ENCODE results near the gene ALDH3B1. TPM values are rescaled to one million over a fixed set of nuclear protein-coding genes. Genes with fewer than 3 reads are reported as not detected.
A peak's percentile ranks its signal among the peaks of the same experiment; 100 is the strongest.

Gene ALDH3B1
- total RNA-seq, 1 experiment from 2014 or later, result 104 TPM

- no TSS peak for BruUV-seq (replicated peaks)
- H3K27ac ChIP-seq, result no peak overlapping the region
- H3K79me2 ChIP-seq (ENCODE audit: low read depth), result 0 out of 2 replicates have a peak, but pooled peaks cover 7% of the 10 kb centered on the region
- CTCF ChIA-PET, result no interaction called here
- H3K4me1 ChIP-seq (replicated peaks; ENCODE audit: insufficient read depth), result peaks cover 68% of the 10 kb centered on the region
- H3K4me3 ChIP-seq, result no peak overlapping the region
- intact Hi-C loops (cut with micrococcal nuclease; ENCODE audit: unreplicated experiment), result loop anchor here (10.0 kb wide), 1 partner anchor 173 kb away; no protein-coding TSS in a partner anchor
- POLR2A ChIA-PET (ENCODE audit: unreplicated experiment), result interaction anchor here (0.6 kb wide), 1 partner anchor 8 kb away, joined by 3 read pairs; the partner anchor contains the start of gene ALDH3B1
- no peak for TF ChIP-seq EZH2 (IDR thresholded peaks at IDR 0.05; ENCODE audit: low read depth)
- no peak for TF ChIP-seq CTCF (conservative IDR thresholded peaks at IDR 0.05)
- no peaks in the 10 kb centered on the region for H3K9me2 ChIP-seq (ENCODE audit: insufficient read depth)
- H3K4me2 ChIP-seq, result 0 out of 2 replicates have a peak overlapping the region, but pooled peaks have one; percentile 37
- H3K27me3 ChIP-seq (ENCODE audit: insufficient read depth, low read depth), result no peaks in the 10 kb centered on the region
- no peaks in the 10 kb centered on the region for H4K20me1 ChIP-seq (ENCODE audit: insufficient read depth)
- no peak overlapping the region for H2AFZ ChIP-seq
- H3K36me3 ChIP-seq (ENCODE audit: low read depth), result no peaks in the 10 kb centered on the region
- no peaks in the 10 kb centered on the region for H3K9me3 ChIP-seq (ENCODE audit: insufficient read depth, low read depth)
- no peak for DNase-seq
- peaks cover 38% of the 10 kb centered on the region for H3F3A ChIP-seq (ENCODE audit: insufficient read depth, low read depth)
These were observed 8.0 kb downstream of the ALDH3B1 start for GRCh38 chr11:68017980-68018729.

- BruUV-seq (replicated peaks), result no TSS peak
- no peak for DNase-seq
- intact Hi-C loops (cut with micrococcal nuclease; ENCODE audit: unreplicated experiment), result loop anchor here (10.0 kb wide), 1 partner anchor 174 kb away; no protein-coding TSS in a partner anchor
- Histone ChIP-seq H3K9me2 (ENCODE audit: insufficient read depth) (no peaks in the 10 kb centered on the region), H3K79me2 (ENCODE audit: low read depth) (0 out of 2 replicates have a peak, but pooled peaks cover 7% of the 10 kb centered on the region), H3K27ac (no peak overlapping the region), H3F3A (ENCODE audit: insufficient read depth, low read depth) (peaks cover 32% of the 10 kb centered on the region), H2AFZ (no peak overlapping the region), H3K4me3 (no peak overlapping the region), H3K27me3 (ENCODE audit: insufficient read depth, low read depth) (no peaks in the 10 kb centered on the region), H3K36me3 (ENCODE audit: low read depth) (no peaks in the 10 kb centered on the region), H3K4me1 (replicated peaks; ENCODE audit: insufficient read depth) (peaks cover 62% of the 10 kb centered on the region), H3K4me2 (no peak overlapping the region), H3K9me3 (ENCODE audit: insufficient read depth, low read depth) (no peaks in the 10 kb centered on the region), H4K20me1 (ENCODE audit: insufficient read depth) (no peaks in the 10 kb centered on the region)
- ChIA-PET POLR2A (ENCODE audit: unreplicated experiment) (interaction anchor here (0.6 kb wide), 1 partner anchor 9 kb away, joined by 3 read pairs; the partner anchor contains the start of gene ALDH3B1), CTCF (no interaction called here)
- TF ChIP-seq CTCF (conservative IDR thresholded peaks at IDR 0.05) (no peak), EZH2 (IDR thresholded peaks at IDR 0.05; ENCODE audit: low read depth) (no peak)
These were observed 8.6 kb downstream of the ALDH3B1 start for GRCh38 chr11:68018730-68019190.

GRCh38 chr11:68019486-68019885 is 9.4 kb downstream of the ALDH3B1 start:
- no peaks in the 10 kb centered on the region for H3K27me3 ChIP-seq (ENCODE audit: insufficient read depth, low read depth)
- no peak for TF ChIP-seq EZH2 (IDR thresholded peaks at IDR 0.05; ENCODE audit: low read depth)
- TF ChIP-seq CTCF (conservative IDR thresholded peaks at IDR 0.05), result no peak
- DNase-seq, result no peak
- peaks cover 54% of the 10 kb centered on the region for H3K4me1 ChIP-seq (replicated peaks; ENCODE audit: insufficient read depth)
- intact Hi-C loops (cut with micrococcal nuclease; ENCODE audit: unreplicated experiment), result loop anchor here (10.0 kb wide), 1 partner anchor 175 kb away; no protein-coding TSS in a partner anchor
- H4K20me1 ChIP-seq (ENCODE audit: insufficient read depth), result no peaks in the 10 kb centered on the region
- 0 out of 2 replicates have a peak, but pooled peaks cover 7% of the 10 kb centered on the region for H3K79me2 ChIP-seq (ENCODE audit: low read depth)
- BruUV-seq (replicated peaks), result no TSS peak
- peaks cover 35% of the 10 kb centered on the region; the same call in 1 of the 2 replicates for H3F3A ChIP-seq (ENCODE audit: insufficient read depth, low read depth)
- no peaks in the 10 kb centered on the region for H3K36me3 ChIP-seq (ENCODE audit: low read depth)
- no peak overlapping the region for H2AFZ ChIP-seq
- POLR2A ChIA-PET (ENCODE audit: unreplicated experiment), result interaction anchor here (0.7 kb wide), 1 partner anchor 145 kb away, joined by 3 read pairs; no protein-coding TSS in a partner anchor
- H3K4me2 ChIP-seq, result no peak overlapping the region
- no peaks in the 10 kb centered on the region for H3K9me2 ChIP-seq (ENCODE audit: insufficient read depth)
- CTCF ChIA-PET, result no interaction called here
- H3K27ac ChIP-seq, result no peak overlapping the region
- H3K9me3 ChIP-seq (ENCODE audit: insufficient read depth, low read depth), result no peaks in the 10 kb centered on the region
- no peak overlapping the region for H3K4me3 ChIP-seq
